Measurements from ENCODE around the gene ZNF850. TPM values are rescaled to one million over a fixed set of nuclear protein-coding genes. Genes with fewer than 3 reads are reported as not detected.

Gene ZNF850
- total RNA-seq (2022; extraction: Qiagen RNA extraction): 0.45 to 0.73 TPM (median 0.66 TPM) in 5 replicates

DNA sequence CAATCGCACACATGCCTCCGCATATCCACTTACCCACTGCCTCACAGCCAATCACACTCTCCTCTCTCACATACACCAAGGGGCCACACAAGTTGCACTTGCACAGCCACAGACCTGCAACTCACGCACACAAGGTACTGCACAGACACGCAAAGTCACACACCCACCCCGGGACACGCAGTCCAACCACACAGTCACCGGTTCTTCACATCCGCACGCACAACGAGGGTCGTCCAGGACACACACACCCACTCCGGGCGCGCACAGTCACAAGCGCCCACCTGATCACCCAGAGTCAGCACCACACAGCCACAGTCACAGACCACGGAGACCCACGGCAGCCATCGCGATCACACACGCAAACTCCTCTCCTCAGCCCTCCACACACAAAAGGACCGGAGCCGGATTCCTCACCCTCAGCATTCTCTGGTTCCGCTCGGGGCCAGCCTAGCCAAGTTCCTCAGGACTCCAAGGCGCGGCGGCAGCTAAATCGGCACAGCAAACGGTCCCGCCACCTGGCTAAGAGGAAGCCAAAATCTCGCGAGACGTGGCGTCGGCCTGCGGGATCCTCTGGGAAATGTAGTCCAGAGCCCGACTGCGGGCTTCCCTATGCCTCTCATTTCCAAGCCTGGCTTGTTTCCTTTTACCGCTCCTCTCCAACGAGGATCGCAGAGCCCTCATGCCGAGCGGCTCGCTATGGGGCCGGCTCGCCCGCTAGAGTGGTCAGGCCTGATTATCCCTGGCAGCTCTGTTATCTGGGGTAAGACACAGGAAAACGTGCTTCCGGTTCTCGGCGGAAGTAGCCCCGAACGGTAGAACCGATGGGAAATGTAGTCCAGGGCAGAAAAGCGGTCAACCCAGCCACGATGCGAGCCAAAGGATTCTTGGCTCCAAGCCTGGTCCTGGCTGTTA, at the start of gene ZNF850:
TSS of gene ZNF850 (minus strand) at position 497 of the 912 bp plus-strand sequence. CDS start 10,201 bp downstream, outside the sequence.

DNA sequence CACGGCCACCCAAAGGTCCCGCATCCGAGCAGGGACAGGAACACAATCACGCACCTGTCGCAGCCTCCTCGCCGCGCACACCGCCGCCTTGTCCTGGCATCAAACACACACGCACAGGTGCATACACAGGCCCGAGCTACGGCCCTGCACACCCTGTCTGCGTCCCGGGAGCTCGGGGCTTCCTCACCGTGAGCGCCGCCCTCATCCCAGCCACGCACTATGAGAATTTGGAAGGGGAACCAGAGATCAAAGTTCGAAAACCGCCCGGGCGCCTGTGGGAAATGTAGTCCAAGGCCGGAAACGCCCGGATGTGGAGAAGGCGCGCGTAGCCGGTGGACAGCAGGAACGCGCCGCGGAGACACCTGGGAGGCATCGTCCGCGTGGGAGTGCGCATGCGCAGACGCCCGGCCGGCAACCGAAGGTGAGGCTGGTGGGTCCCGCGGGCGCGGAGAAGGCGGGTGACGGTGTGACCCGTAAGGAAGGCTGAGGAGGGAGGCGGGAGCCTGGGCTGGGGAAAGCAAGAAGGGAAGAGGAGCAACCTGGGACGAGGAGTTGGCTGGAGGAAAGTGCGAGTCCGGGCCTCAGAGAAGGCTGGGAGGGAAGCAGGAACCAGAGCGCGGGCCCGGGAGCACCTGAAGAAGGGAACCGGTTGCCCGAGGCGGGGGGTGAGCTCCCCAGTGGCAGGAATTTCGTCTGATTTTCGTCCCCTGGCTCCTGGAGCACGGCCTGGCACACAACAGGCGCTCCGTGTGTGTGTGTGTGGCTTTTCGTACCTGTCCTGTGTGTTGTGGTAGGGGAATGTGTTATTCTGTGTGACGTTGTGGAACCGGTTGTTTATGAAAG, 85.2 kb downstream of the ZNF850 start, which contains the start of gene ZNF567:
TSS of gene ZNF567 (plus strand) at position 399 of the 843 bp plus-strand sequence. CDS start 7,256 bp downstream, outside the sequence.

Other genes with a start within 250 kb of the ZNF850 start
- gene ZNF260, start 244.5 kb downstream of the ZNF850 start, total RNA-seq (2022; extraction: Qiagen RNA extraction): 4.9 to 11.3 TPM (median 6.8 TPM) in 5 replicates
- 2.1 to 3.2 TPM (median 2.5 TPM) in 5 replicates for gene ZNF529, start 199.5 kb downstream of the ZNF850 start, total RNA-seq (2022; extraction: Qiagen RNA extraction)
- gene ZNF382, start 167.5 kb downstream of the ZNF850 start, total RNA-seq (2022; extraction: Qiagen RNA extraction): 0.06 to 0.07 TPM in 2 of 5 replicates, not detected in the others
- gene ZNF461, start 106.0 kb downstream of the ZNF850 start, total RNA-seq (2022; extraction: Qiagen RNA extraction): 4.2 to 7.0 TPM (median 5.9 TPM) in 5 replicates
- gene ZNF567, start 85.2 kb downstream of the ZNF850 start, total RNA-seq (2022; extraction: Qiagen RNA extraction): 8.0 to 11.0 TPM (median 9.2 TPM) in 5 replicates
- 0.13 to 0.28 TPM (median 0.19 TPM) in 5 replicates for gene ZNF790, start 65.6 kb upstream of the ZNF850 start, total RNA-seq (2022; extraction: Qiagen RNA extraction)
- gene ZNF345, start 78.1 kb upstream of the ZNF850 start, total RNA-seq (2022; extraction: Qiagen RNA extraction): 0.11 to 0.31 TPM in 2 of 5 replicates, not detected in the others
- 0.30 to 0.44 TPM (median 0.34 TPM) in 5 replicates for gene ZNF829, start 143.5 kb upstream of the ZNF850 start, total RNA-seq (2022; extraction: Qiagen RNA extraction)
- gene ZNF568, start 143.5 kb upstream of the ZNF850 start, total RNA-seq (2022; extraction: Qiagen RNA extraction): 0.67 to 1.5 TPM (median 0.85 TPM) in 5 replicates